Hepatocyte (in vitro differentiated cells): ENCODE data around the gene NRG3.

Experiments
- EZH2 ChIP-seq: fragments of 200-600 bp; sonication (generic); IDR thresholded peaks from 2 replicates; pipeline ENCODE4 v1.6.1; 2016; ENCODE audit warnings: antibody characterized with exemption, mild to moderate bottlenecking, borderline replicate concordance
- TF ChIP-seq, protein P1 (sequence below): fragments of 200-600 bp; sonication (generic); IDR thresholded peaks from 2 replicates; pipeline ENCODE4 v1.5.1; 2016; ENCODE audit warnings: antibody characterized with exemption, mild to moderate bottlenecking; ENCODE audit not compliant: poor library complexity

DNA sequence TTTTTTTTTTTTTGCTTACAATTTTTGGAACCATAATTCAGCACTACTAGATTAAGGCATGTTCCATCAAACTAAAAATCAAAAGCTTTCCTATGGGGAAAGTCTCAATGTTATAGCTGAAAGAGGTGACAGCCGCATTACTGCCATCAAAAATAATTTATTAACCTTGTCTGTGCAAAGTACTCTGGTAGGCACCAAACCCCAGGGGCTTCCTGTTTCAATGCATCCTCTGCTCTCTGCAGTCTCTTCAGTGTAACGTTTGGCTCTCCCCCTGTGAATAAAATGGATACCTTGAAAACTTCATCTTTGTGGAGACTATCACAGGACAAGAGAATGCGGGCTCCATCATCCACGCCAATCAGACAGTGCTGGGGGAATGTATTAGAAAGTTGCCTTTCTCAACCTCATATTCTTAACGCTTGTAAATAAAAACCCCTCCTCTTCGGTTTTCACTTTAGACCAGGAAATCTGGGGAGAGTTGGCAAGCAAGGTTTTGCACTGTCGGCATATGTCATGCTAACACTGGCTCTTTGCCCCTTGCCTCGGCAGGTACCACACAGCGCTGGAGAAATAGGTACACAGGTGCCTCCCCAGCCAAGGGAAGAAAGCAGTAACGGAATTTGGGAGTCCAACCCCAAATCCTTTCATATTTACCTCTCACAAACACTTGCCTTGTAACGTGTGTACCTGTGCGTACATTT, 1.6 kb upstream of the NRG3 start:
- TF ChIP-seq, protein P1, sequence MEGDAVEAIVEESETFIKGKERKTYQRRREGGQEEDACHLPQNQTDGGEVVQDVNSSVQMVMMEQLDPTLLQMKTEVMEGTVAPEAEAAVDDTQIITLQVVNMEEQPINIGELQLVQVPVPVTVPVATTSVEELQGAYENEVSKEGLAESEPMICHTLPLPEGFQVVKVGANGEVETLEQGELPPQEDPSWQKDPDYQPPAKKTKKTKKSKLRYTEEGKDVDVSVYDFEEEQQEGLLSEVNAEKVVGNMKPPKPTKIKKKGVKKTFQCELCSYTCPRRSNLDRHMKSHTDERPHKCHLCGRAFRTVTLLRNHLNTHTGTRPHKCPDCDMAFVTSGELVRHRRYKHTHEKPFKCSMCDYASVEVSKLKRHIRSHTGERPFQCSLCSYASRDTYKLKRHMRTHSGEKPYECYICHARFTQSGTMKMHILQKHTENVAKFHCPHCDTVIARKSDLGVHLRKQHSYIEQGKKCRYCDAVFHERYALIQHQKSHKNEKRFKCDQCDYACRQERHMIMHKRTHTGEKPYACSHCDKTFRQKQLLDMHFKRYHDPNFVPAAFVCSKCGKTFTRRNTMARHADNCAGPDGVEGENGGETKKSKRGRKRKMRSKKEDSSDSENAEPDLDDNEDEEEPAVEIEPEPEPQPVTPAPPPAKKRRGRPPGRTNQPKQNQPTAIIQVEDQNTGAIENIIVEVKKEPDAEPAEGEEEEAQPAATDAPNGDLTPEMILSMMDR, result no peak
- TF ChIP-seq EZH2, result no peak
